HG02798 (cell line): ENCODE results near the gene SPRED3.
"Not testable (repeated sequence)": the region's sequence is repeated elsewhere in the genome, so short reads cannot be mapped to it uniquely, and the experiment has no call there.

ENCODE experiments used
- ATAC-seq: cut with Tn5 transposase; IDR thresholded peaks from one replicate; pipeline ENCODE4 v1.9.1; 2021; ENCODE audit warnings: mild to moderate bottlenecking; ENCODE audit not compliant: unreplicated experiment, poor library complexity

Gene SPRED3

DNA sequence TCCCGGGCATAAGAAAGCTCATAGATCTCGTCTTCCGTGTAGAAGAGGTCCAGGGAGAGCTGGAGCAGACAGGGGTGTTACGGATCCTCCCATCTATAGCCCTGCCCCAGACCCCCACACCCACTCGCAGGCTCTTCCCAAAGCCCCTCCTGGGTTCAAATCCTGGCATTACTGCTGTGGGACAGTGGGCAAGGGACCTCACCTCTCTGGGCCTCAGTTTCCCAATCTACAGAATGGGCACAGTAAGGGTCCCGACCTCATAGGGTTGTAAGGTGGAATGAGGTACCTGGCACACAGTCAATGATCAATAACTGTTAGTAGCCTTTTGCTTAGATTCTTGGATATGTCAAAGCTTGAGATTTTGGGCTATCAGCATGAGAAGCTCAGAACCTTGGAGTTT lies 24.9 kb downstream of the SPRED3 start:
- ATAC-seq, result no peak

DNA sequence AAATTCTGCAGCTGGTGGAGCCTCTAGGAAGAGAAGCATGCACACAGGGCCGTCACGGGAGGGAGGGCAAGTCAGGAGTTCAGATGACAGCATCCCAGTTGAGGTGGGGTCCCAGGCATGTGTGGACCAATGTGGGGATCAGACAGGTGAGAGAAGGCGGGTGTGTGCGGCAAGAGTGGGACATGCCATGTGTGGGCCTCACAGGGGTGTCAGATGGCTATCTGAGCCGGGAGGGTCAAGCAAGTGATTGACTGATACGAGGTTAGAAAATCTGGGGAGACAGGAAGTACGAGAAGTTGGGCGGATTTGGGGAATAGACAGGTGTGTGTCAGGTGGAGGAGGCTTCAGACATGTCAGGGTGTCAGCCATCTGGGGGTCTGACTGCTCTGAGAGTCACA lies 28.6 kb downstream of the SPRED3 start:
- ATAC-seq, result no peak

DNA sequence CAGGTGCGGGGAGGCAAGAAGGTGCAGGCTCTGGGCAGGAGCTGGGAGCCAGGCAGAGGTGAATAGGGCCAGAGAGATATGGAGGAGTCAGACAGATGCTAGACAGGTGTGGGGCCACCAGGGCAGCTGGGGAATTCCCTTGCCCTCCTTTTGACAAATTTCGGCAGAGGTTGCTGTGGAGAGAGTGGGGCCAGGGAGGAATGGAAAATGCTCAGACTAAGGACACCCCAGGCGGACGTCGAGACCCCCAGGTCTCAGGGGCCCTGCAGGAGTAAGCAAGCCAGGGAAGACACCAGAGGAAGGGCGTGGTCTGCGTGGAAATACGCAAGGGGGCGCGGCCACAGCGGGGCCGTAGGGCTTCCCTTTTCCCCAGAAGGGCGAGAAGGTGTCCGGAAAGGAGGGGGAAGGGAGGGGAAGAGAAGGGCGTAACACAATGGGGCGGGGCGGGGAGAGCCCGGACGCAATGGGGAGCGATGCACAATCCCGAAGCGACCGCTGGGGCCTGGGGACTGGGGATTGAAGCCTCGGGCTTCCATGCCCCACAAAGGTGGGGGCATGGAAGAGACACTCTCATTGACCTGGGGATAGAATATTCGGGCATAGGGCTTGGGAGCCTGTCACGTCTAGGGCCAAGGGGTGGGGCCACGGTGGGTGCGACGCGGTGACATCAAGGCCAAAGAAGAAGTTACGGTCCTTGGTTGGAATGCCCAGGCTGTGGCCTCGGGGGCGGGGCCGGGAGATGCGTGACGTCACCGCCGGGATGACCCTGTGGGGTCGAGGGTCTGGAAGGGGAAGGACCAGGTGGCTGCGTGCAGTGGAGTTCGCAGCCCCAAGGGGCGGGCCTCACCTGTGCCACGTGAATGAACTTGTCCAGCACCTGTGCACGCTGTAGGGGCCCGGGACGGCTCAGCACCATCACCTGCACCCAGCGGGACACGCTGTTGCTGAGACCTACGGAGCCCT lies 29.3 kb downstream of the SPRED3 start:
- ATAC-seq, result no peak

DNA sequence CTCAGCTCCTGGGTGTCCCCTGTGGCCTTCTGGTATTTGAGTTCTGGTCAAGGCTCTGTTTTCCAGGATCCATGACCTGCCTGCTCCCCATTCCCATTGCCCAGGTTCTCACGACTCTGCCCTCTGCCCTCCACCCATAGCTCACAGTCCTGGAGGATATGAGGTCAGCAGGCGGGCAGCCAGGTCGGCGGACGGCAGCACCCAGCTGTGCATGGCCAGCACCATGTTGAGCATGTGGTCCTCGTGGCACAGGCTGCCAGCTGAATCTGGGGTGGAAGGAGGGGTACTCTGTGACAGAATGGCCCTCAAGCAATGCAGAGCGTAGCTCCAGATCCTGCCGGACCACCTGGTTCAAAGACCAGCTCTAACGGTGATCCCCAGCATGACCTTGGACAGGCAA lies 32.4 kb downstream of the SPRED3 start:
- ATAC-seq, result no peak

DNA sequence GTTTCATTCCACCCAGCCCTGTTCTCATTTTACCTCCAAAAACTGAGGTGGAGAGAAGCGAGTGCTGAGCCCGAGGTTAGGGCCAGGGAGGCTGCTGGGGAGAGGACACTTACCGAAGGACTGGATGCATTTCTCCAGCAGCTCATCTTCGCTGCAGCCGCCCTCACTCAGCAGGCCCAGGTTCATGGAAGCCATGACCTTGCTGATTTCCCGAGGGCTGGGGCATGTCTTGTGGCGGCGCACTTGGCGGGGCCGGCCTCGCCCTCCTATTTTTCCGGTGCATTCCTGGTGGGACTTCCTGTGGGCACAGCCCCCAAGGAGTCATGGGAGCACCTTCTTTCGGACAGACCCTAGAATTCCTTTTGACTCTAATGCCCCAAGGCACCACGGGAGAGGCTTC lies 33.4 kb downstream of the SPRED3 start:
- ATAC-seq, result no peak

DNA sequence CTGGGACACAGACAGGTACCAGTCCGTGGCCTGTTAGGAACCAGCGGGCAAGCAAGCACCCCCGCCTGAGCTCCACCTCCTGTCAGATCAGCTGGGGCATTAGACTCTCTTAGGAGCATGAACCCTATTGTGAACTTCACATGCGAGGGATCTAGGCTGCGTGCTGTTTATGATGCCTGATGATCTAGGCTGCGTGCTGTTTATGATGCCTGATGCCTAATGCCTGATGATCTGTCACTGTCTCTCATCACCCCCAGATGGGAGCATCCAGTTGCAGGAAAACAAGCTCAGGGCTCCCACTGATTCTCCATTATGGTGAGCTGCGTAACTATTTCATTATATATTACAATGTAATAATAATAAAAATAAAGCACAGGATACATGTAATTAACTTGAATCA lies 33.9 kb downstream of the SPRED3 start:
- ATAC-seq, result no peak

DNA sequence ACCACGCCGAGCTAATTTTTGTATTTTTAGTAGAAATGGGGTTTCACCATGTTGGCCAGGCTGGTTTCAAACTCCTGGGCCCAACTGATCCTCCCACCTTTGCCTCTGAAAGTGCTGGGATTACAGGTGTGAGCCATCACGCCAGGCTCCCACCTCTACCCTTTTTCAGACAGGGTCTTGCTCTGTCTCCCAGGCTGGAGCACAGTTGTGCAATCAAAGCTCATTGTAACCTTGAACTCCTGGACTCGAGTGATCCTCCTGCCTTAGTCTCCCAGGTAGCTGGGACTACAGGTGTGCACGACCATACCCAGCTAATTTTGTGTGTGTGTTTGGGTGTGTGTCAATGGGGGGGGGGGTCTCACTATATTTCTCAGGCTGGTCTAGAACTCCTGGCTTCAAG lies 35.8 kb downstream of the SPRED3 start:
- ATAC-seq, result no peak

DNA sequence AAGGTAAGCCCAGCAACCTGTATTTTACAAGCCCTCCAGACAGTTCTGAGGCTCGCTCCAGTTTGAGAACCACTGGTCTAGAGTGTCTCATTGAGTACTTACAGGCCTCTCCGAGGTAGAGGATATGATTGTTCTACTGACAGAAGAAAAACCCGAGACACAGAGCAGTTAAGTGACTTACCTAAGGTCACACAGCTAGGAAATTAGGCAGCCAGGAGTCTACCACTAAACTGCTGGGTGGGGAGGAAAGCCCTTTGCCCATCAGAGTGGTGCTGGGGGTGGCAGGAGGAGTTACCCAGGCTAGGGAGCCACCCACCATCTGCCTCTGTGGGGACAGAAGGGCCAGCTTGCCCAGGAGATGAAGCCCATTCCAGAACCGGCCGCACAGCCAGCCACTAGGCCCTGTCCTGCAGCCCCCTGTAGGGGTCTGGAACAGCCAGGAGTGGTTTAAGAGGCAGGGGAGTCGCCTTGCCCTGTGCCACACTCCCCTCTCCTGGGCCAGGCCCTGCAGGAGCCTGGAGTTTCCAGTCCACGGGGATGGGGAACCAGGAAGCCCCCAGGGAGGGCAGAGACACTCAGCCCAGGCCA lies 36.8 kb downstream of the SPRED3 start:
- no peak for ATAC-seq

DNA sequence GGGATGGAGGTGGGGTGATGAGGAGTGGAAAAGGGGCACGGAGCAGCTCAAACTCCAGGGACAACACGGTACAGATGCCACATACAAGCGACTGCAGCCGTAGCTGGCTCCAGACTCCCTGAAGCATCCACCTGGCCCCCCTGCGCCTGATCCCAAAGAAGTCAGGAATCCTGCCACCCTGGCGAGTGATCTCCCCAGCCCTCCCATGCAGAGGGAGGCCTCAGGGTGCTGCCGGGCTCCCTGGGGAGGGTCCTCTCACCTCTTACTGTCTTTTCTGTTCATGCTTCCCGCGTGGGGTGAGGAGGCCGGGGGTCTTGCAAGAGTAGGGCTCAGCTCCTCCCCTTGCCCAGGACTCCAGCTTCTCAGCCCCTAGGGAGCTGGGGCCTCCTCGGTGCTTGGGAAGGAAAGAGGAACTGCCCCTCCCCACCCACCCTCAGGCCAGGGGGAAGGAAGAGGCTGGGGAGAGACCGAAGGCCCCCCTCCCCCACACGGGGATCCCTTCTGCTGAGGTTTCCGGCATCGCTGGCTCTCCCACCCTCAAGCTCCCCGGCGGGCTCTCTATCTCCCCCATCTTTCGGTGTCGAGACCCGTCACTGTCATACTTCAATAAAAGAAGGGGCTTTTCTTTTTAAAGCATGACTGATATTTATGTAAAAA lies 37.4 kb downstream of the SPRED3 start, which contains the start of gene RASGRP4:
Gene RASGRP4 (minus strand): TSS at position 410 of the 657 bp plus-strand sequence. CDS start 128 bp downstream, at position 282.
- ATAC-seq, result no peak

DNA sequence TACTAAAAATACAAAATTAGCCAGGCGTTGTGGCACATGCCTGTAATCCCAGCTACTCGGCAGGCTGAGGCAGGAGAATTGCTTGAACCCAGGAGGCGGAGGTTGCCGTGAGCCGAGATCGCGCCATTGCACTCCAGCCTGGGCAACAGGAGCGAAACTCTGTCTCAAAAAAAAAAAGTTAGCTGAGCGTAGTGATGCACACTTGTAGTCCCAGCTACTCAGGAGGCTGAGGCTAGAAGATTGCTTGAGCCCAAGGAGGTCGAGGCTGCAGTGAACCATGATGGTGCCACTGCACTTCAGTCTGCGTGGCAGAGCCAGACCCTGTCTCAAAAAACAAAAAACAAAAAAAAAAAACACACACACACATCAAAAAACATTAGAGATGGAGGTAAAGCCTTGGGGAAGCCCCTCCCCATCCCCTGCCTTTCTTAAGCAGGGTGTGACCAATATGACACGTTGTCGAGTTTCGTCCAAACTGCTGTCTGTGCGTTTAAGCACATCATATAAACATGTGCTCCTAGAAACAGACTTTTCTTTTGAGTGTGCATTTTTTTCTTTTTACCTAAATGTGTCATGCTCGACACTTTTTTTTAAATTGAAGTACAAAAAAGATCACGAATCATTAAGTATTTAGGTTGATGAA lies 38.7 kb downstream of the SPRED3 start:
- not testable (repeated sequence) for ATAC-seq

DNA sequence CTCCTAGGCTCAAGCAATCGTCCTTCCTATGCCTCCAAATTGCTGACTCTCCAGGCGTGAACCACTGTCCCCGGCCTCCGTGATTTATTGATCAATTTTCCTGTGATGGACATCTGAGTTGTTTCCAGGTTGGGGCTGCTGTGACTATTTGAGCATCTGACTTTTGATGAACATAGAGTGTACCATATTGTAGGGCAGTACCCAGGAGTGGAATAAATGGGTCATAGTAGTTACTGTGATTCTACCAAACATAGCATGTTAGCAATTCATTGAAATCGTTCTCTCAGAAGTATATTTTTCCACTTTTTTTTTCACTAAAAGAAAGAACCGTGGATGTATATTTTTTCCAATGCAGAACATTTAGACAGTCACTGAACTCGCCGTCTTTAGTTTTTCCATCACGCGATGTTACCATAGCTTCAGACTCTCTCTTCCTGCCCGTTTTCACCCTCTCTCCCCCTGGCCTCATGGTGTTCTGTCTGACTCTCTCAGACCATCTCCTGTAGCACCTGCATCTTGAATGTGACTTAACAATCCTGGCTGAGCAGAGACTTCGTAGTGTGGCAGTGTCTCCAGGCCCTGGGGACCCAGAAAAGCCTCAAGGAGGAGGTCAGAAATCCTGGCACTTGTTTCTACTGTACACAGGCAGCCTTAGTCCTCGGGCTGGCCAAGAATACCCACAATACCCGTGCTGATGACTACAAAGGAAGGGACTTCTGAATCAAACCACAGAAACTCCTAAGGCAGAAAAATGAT lies 40.7 kb downstream of the SPRED3 start:
- ATAC-seq, result no peak

DNA sequence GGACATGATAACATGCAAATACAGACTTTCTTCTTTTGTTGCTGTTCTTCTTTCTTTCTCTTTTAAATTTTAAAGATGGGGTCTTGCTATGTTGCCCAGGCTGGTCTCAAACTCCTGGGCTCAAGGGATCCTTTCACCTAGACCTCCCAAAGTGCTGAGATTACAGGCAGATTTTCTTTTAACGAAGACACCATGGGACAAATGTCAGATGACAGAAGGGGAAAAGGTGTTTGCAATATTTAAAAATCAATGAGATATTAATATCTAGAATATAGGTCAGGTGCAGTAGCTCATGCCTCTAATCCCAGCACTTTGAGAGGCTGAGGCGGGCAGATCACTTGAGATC lies 41.3 kb downstream of the SPRED3 start:
- no peak for ATAC-seq

DNA sequence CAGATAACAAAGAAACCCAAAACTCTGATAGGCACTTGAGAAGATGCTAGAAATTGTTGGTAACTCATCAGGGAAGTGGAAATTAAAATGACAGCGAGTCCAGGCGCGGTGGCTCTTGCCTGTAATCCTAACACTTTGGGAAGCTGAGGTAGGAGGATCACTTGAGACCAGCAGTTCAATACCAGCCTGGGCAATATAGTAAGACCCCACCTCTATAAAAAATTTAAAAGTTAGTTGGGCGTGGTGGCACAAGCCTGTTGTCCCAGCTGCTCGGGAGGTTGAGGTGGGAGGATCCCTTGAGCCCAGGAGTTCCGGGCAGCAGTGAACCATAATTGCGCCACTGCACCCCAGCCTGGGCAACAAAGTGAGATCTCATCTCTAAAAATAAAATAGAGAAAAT lies 42.4 kb downstream of the SPRED3 start:
- no peak for ATAC-seq

DNA sequence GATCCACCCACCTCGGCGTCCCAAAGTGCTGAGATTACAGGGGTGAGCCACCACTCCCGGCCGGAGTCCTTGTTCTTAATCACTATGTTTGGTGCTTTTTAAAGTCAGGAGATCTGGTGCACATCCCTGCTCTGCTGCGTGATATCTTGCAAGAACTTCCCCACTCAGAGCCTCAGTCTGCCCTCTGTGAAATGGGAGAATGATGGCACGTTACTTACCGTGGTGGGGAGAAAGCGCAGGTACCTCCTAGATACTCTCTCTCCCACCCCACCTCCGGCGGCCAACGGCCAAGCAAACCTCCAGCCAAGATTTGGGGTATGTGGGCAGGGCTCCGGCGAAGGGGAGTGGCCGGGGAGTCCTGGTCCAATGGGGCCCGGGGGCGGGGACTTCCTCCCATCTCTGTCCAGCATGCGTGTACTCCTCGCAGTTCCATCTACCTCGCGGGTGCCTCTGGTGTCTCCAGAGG lies 44.8 kb downstream of the SPRED3 start, which contains the start of gene RYR1:
Gene RYR1 (plus strand): TSS at position 424 of the 466 bp plus-strand sequence. CDS start 139 bp downstream, outside the sequence.
- ATAC-seq, result no peak

DNA sequence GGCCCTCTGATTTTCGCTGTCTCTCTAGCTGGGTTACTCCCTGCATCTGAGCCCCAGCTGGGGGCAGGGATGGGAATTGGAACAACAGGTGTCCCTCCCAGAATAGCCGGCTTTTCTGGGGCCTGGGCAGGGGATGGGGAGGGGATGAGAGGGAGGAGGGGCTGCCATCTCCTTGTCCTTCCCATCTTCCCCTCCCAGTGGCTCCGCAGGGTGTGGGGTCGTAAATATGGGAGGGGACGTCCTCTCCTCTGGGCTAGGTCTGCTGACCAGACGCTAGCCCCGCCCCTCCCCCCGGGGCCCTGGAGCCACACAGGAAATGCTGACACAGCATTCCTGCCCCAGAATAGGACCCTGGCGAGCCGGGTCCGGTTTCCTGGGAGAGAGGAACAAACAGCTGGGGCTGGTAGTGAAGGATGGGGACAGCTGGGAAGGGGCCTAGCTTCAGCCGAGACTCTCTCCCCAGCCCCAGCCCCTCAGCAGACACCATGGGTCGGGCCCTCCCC lies 46.1 kb downstream of the SPRED3 start:
- ATAC-seq, result no peak

DNA sequence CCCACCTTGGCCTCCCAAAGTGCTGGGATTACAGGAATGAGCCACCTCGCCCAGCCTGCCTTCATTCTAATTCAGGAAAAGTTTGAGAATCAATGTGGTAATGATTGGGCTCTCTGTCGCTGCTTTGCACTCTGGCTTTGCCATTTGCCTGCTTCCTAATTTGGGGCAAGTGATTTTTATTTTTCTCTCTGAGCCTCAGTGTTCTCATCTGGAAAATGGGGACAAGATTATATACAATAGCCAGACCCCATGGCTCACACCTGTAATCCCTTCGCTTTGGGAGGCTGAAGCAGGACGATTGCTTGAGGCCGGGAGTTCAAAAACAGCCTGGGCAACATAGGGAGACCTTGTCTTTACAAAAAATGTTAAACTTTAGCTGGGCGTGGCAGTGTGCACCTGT lies 48.8 kb downstream of the SPRED3 start:
- no peak for ATAC-seq

DNA sequence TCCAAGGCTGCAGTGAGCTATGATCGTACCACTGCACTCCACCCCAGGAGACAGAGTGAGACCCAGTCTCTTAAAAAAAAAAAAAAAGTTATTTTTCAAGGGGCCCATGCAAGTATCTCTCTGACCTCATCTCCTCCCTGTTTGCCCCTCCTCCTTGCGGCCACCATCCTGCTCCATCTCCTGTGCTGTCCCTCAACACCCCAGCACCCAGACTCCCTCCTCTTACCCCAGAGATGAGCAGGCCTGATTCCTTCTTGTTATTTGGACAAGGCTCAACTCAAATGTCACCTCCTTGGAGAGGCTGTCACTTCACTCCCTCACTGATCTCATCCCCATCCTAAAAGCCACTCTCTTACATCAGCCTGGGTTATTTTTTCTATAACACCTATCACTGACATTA lies 49.4 kb downstream of the SPRED3 start:
- ATAC-seq, result no peak

DNA sequence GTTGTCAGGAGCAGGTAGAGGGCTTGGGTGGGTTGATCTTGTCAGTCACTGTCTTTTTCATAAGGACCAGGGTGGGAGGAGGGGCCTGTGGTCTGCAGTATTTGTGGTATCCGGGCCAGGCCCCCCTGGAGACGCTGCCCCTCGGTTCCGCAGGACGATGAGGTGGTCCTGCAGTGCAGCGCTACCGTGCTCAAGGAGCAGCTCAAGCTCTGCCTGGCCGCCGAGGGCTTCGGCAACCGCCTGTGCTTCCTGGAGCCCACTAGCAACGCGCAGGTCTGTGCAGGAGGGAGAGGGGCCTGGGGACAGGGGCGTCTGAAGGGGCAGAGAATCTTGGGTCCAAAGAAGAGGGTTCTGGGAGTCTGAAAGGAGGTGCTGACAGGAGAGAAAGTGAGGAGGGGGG lies 52.1 kb downstream of the SPRED3 start:
- ATAC-seq, result no peak

DNA sequence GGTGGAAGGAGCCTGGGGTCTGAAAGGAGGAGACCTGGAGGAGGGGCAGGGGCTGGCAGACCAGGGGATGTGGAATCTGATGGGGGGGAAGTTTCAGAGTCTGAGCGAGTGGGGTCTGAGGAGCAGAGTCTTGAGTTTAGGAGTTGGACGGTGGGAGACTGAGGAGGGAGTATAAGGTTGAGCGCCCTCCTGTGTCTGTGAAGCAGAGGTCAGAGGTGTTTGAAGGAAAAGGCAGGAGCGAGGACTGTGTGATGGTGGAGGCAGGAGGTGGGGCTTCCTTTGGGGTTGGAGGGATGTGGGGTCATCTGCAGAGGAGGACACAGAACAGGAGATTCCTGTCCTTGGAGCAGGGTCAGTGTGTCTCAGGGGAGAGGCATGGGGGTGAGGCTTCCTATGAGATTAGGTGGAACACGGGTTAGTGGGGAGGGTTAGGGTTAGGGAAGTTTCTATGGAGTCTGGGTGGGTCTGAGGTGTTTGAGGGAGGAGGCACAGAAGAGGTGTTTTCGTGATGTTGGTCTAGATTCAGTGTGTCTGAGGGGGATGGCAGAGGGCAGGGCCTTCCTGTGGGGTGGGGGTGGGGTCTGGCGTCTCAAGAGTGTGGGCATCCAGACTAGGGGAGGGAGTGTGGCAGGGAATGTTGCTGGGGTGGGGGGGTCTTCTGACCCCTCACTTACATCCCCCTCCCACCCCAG lies 53.3 kb downstream of the SPRED3 start:
- ATAC-seq, result no peak
